WTC11 (cell line): Measurements from ENCODE around the gene LRMDA. TPM values are rescaled to one million over a fixed set of nuclear protein-coding genes. Genes with fewer than 3 reads are reported as not detected.

Experiments used
- ATAC-seq: fragments of 200-7000 bp; cut with Tn5 transposase; 2 replicates; pipeline ENCODE4 v1.10.0; 2021; ENCODE audit warnings: mild to moderate bottlenecking, moderate library complexity
- CTCF ChIA-PET: fragments of 300-600 bp; sonication (Branson Sonifier 250); formaldehyde crosslinking; loops from one replicate; lab custom pipeline; 2021; ENCODE audit warnings: antibody characterized with exemption; lab: Charles Lee
- POLR2A ChIA-PET: fragments of 350-600 bp; sonication (Branson Sonifier 250); formaldehyde crosslinking; loops from one replicate; lab custom pipeline; 2021; ENCODE audit warnings: antibody characterized with exemption; lab: Charles Lee
- DNase-seq: peaks from one replicate; pipeline ENCODE4 v3.0.0; 2021; ENCODE audit warnings: low spot score
- H3K27ac Mint-ChIP-seq: 2 replicates; pipeline ENCODE4 v1.8.0; 2021; ENCODE audit warnings: mixed read lengths
- H3K27me3 Mint-ChIP-seq: 2 replicates; pipeline ENCODE4 v1.8.0; 2021; ENCODE audit warnings: low read depth, mild to moderate bottlenecking, moderate library complexity, mixed read lengths
- H3K36me3 Mint-ChIP-seq: 2 replicates; pipeline ENCODE4 v1.8.0; 2021; ENCODE audit warnings: mixed read lengths
- H3K4me1 Mint-ChIP-seq: 2 replicates; pipeline ENCODE4 v1.8.0; 2022; ENCODE audit warnings: mixed read lengths
- H3K4me3 Mint-ChIP-seq: 2 replicates; pipeline ENCODE4 v1.8.0; 2021; ENCODE audit warnings: mild to moderate bottlenecking, moderate library complexity, mixed read lengths
- H3K9me3 Mint-ChIP-seq: 2 replicates; pipeline ENCODE4 v1.8.0; 2021; ENCODE audit warnings: mixed read lengths
- ATF2 ChIP-seq: sonication (generic); formaldehyde crosslinking; IDR thresholded peaks from 2 replicates; pipeline ENCODE4 v1.8.1; 2022; ENCODE audit warnings: low read depth, missing genetic modification reagents, borderline replicate concordance
- E2F4 ChIP-seq: sonication (generic); formaldehyde crosslinking; IDR thresholded peaks from 2 replicates; pipeline ENCODE4 v1.8.1; 2022; ENCODE audit warnings: low read depth, mild to moderate bottlenecking, moderate library complexity, missing genetic modification reagents, borderline replicate concordance
- FOXK1 ChIP-seq: sonication (generic); formaldehyde crosslinking; IDR thresholded peaks from 2 replicates; pipeline ENCODE4 v1.8.0; 2022; ENCODE audit warnings: mild to moderate bottlenecking, moderate library complexity, missing genetic modification reagents
- GABPB1 ChIP-seq: sonication (generic); formaldehyde crosslinking; IDR thresholded peaks from 2 replicates; pipeline ENCODE4 v1.8.1; 2023; ENCODE audit warnings: mild to moderate bottlenecking, missing genetic modification reagents
- IRF1 ChIP-seq: sonication (generic); formaldehyde crosslinking; IDR thresholded peaks from 2 replicates; pipeline ENCODE4 v1.8.0; 2023; ENCODE audit warnings: missing genetic modification reagents
- JUN ChIP-seq: sonication (generic); formaldehyde crosslinking; IDR thresholded peaks from 2 replicates; pipeline ENCODE4 v1.8.0; 2023; ENCODE audit warnings: mild to moderate bottlenecking, missing genetic modification reagents
- KAT7 ChIP-seq: sonication (generic); formaldehyde crosslinking; IDR thresholded peaks from 2 replicates; pipeline ENCODE4 v1.8.1; 2023; ENCODE audit warnings: missing genetic modification reagents, mild to moderate bottlenecking, borderline replicate concordance
- MAX ChIP-seq: sonication (generic); formaldehyde crosslinking; IDR thresholded peaks from 2 replicates; pipeline ENCODE4 v1.8.0; 2022; ENCODE audit warnings: mild to moderate bottlenecking, missing genetic modification reagents
- MXD4 ChIP-seq: fragments of 250-450 bp; sonication (Bioruptor Pico); IDR thresholded peaks from 2 replicates; pipeline ENCODE4 v1.8.0; 2021; ENCODE audit warnings: mild to moderate bottlenecking, moderate library complexity, borderline replicate concordance
- NFATC4 ChIP-seq: fragments of 250-450 bp; sonication (Bioruptor Pico); IDR thresholded peaks from 2 replicates; pipeline ENCODE4 v1.9.0; 2021; ENCODE audit warnings: mild to moderate bottlenecking
- NFE2L1 ChIP-seq: sonication (generic); formaldehyde crosslinking; IDR thresholded peaks from 2 replicates; pipeline ENCODE4 v1.8.1; 2023; ENCODE audit warnings: missing genetic modification reagents
- NR3C1 ChIP-seq: sonication (generic); formaldehyde crosslinking; conservative IDR thresholded peaks from 2 replicates; pipeline ENCODE4 v1.8.1; 2023; ENCODE audit warnings: low read depth, mild to moderate bottlenecking, missing genetic modification reagents
- OVOL2 ChIP-seq: fragments of 250-450 bp; sonication (Bioruptor Pico); IDR thresholded peaks from 2 replicates; pipeline ENCODE4 v1.9.0; 2021; ENCODE audit warnings: mild to moderate bottlenecking, borderline replicate concordance
- PRRX2 ChIP-seq: fragments of 250-450 bp; sonication (Bioruptor Pico); IDR thresholded peaks from 2 replicates; pipeline ENCODE4 v1.8.0; 2021; ENCODE audit warnings: mild to moderate bottlenecking
- SMAD3 ChIP-seq: sonication (generic); formaldehyde crosslinking; IDR thresholded peaks from 2 replicates; pipeline ENCODE4 v1.8.0; 2022; ENCODE audit warnings: missing genetic modification reagents, mild to moderate bottlenecking, borderline replicate concordance
- STAT6 ChIP-seq: sonication (generic); formaldehyde crosslinking; conservative IDR thresholded peaks from 2 replicates; pipeline ENCODE4 v1.8.1; 2023; ENCODE audit warnings: mild to moderate bottlenecking, low read depth, missing genetic modification reagents, moderate library complexity
- USF2 ChIP-seq: sonication (generic); formaldehyde crosslinking; IDR thresholded peaks from 2 replicates; pipeline ENCODE4 v1.8.1; 2023; ENCODE audit warnings: mild to moderate bottlenecking, missing genetic modification reagents, moderate library complexity
- ZMAT4 ChIP-seq: fragments of 250-450 bp; sonication (Bioruptor Pico); IDR thresholded peaks from 2 replicates; pipeline ENCODE4 v1.9.0; 2021; ENCODE audit warnings: mild to moderate bottlenecking
- ZNF121 ChIP-seq: sonication (generic); formaldehyde crosslinking; IDR thresholded peaks from 2 replicates; pipeline ENCODE4 v1.8.0; 2023; ENCODE audit warnings: missing genetic modification reagents
- ZNF138 ChIP-seq: sonication (generic); formaldehyde crosslinking; conservative IDR thresholded peaks from 2 replicates; pipeline ENCODE4 v1.8.1; 2022; ENCODE audit warnings: mild to moderate bottlenecking, moderate library complexity, missing genetic modification reagents
- ZNF219 ChIP-seq: sonication (generic); formaldehyde crosslinking; IDR thresholded peaks from 2 replicates; pipeline ENCODE4 v1.8.0; 2023; ENCODE audit warnings: missing genetic modification reagents, mild to moderate bottlenecking, borderline replicate concordance
- ZNF281 ChIP-seq: sonication (generic); formaldehyde crosslinking; IDR thresholded peaks from 2 replicates; pipeline ENCODE4 v1.8.0; 2023; ENCODE audit warnings: mild to moderate bottlenecking, missing genetic modification reagents
- total RNA-seq: library from RNA; stranded (reverse); gene quantifications from 3 replicates; pipeline ENCODE4 v1.2.3, GENCODE V29; 2021

LRMDA gene
- total RNA-seq, 1 experiment from 2014 or later, result 0.92 TPM

- Mint-ChIP-seq H3K9me3 (no peaks in the 10 kb centered on the region), H3K4me1 (peaks cover 37% of the 10 kb centered on the region), H3K27me3 (peaks cover 30% of the 10 kb centered on the region), H3K4me3 (peak overlapping the region; percentile 42), H3K27ac (no peak overlapping the region)
- ChIA-PET CTCF (interaction anchor here (0.6 to 1.2 kb wide), 4 partner anchors 61 to 204 kb away, joined by 3 to 6 read pairs (median 6); no protein-coding TSS in a partner anchor), POLR2A (no interaction called here)
- peak; percentile 90 for ATAC-seq
- no peak for TF ChIP-seq MXD4 (CRISPR knock-in tag)
- TF ChIP-seq ZNF138, result no peak
- no peak for TF ChIP-seq ZNF281 (CRISPR knock-in tag)
- no peak for TF ChIP-seq PRRX2
- TF ChIP-seq SMAD3, result no peak
- TF ChIP-seq E2F4 (CRISPR knock-in tag), result no peak
- TF ChIP-seq GABPB1 (CRISPR knock-in tag), result no peak
- TF ChIP-seq JUN (CRISPR knock-in tag), result no peak
- no peak for TF ChIP-seq NFE2L1 (CRISPR knock-in tag)
- no peak for TF ChIP-seq MAX (CRISPR knock-in tag)
- no peak for TF ChIP-seq KAT7 (CRISPR knock-in tag)
- TF ChIP-seq, all 79 proteins: peak for 0
- DNase-seq, result peak; percentile 43
- H3K36me3 Mint-ChIP-seq, result no peaks in the 10 kb centered on the region
These were observed 680.8 kb downstream of the LRMDA start for GRCh38 chr10:76111986-76112825.

GRCh38 chr10:76112826-76113150, 681.4 kb downstream of the LRMDA start:
- H3K9me3 Mint-ChIP-seq, result no peaks in the 10 kb centered on the region
- H3K4me3 Mint-ChIP-seq, result no peak overlapping the region
- DNase-seq (no peak), ATAC-seq (no peak)
- no peak overlapping the region for H3K27ac Mint-ChIP-seq
- ChIA-PET CTCF (interaction anchor here (1.2 kb wide), 1 partner anchor 191 kb away, joined by 6 read pairs; no protein-coding TSS in a partner anchor), POLR2A (no interaction called here)
- H3K4me1 Mint-ChIP-seq, result peaks cover 37% of the 10 kb centered on the region
- no peaks in the 10 kb centered on the region for H3K36me3 Mint-ChIP-seq
- TF ChIP-seq IRF1 (CRISPR knock-in tag), result no peak
- no peak for TF ChIP-seq OVOL2 (CRISPR knock-in tag)
- peaks cover 30% of the 10 kb centered on the region for H3K27me3 Mint-ChIP-seq

- Mint-ChIP-seq H3K36me3 (no peaks in the 10 kb centered on the region), H3K4me1 (peaks cover 37% of the 10 kb centered on the region), H3K27ac (no peak overlapping the region), H3K4me3 (no peak overlapping the region), H3K27me3 (peaks cover 29% of the 10 kb centered on the region), H3K9me3 (no peaks in the 10 kb centered on the region)
- POLR2A ChIA-PET, result interaction anchor here (1.0 kb wide), 1 partner anchor 323 kb away, joined by 3 read pairs; no protein-coding TSS in a partner anchor
- no peak for DNase-seq
- CTCF ChIA-PET, result no interaction called here
- no peak for ATAC-seq
- TF ChIP-seq ZNF219 (CRISPR knock-in tag) (no peak), FOXK1 (no peak), ATF2 (CRISPR knock-in tag) (no peak), USF2 (no peak), STAT6 (CRISPR knock-in tag) (no peak), NFATC4 (no peak), NR3C1 (CRISPR knock-in tag) (no peak), ZNF121 (CRISPR knock-in tag) (no peak), ZMAT4 (CRISPR knock-in tag) (no peak)
These were observed 682.5 kb downstream of the LRMDA start for GRCh38 chr10:76113952-76114351.
